HepG2 (cell line): Measurements from ENCODE around the gene PPY. TPM values are rescaled to one million over a fixed set of nuclear protein-coding genes. Genes with fewer than 3 reads are reported as not detected.

Experiments
- CTCF ChIP-seq: sonication (generic); formaldehyde crosslinking; IDR thresholded peaks from 2 replicates; pipeline ENCODE4 v1.5.0; 2020; ENCODE audit warnings: mild to moderate bottlenecking, missing genetic modification reagents, moderate library complexity
- GATAD2A ChIP-seq: IDR thresholded peaks from 2 replicates; pipeline ENCODE4 v1.6.1; 2016
- KDM2A ChIP-seq: sonication (generic); formaldehyde crosslinking; IDR thresholded peaks from 2 replicates; pipeline ENCODE4 v1.4.0; 2020; ENCODE audit warnings: low read depth, missing genetic modification reagents, borderline replicate concordance
- MAZ ChIP-seq, 2 experiments: sonication (generic) in 1 of 2; formaldehyde crosslinking in 1 of 2; IDR thresholded peaks; 2 replicates each; pipeline versions ENCODE4 v1.5.0 to v1.6.1; 2012 to 2020; ENCODE audit warnings: low read depth in 2 of 2, mild to moderate bottlenecking in 2 of 2, borderline replicate concordance in 1 of 2, improper control_type of control experiment in 1 of 2, low read length in 1 of 2, missing genetic modification reagents in 1 of 2, moderate library complexity in 1 of 2
- PHF8 ChIP-seq: sonication (generic); formaldehyde crosslinking; IDR thresholded peaks from 2 replicates; pipeline ENCODE4 v1.5.0; 2020; ENCODE audit warnings: missing genetic modification reagents
- RNF2 ChIP-seq: fragments of 450-650 bp; conservative IDR thresholded peaks from 2 replicates; pipeline ENCODE4 v1.6.1; 2016; ENCODE audit warnings: low read depth
- ZBTB40 ChIP-seq, 2 experiments: fragments of 450-650 bp in 1 of 2; sonication (generic) in 1 of 2; formaldehyde crosslinking in 1 of 2; IDR thresholded peaks; 2 replicates each; pipeline versions ENCODE4 v1.6.1 to v1.8.0; 2016 to 2022; ENCODE audit warnings: antibody characterized with exemption in 1 of 2, mild to moderate bottlenecking in 1 of 2, missing genetic modification reagents in 1 of 2
- ZNF83 ChIP-seq: sonication (generic); formaldehyde crosslinking; IDR thresholded peaks from 2 replicates; pipeline ENCODE4 v1.4.0; 2020; ENCODE audit warnings: missing genetic modification reagents, mild to moderate bottlenecking, borderline replicate concordance
- polyA plus RNA-seq, 8 experiments: library from polyadenylated mRNA; depleted of rRNA in 3 of 8; stranded (reverse) in 7 of 8; unstranded in 1 of 8; fragments of >200 nt; fragmentation: Illumina TruSeq in 4 of 8; extraction: Trizol in 4 of 8; gene quantifications; 2 replicates each; pipeline versions ENCODE4 v1.2.1 to v1.2.3, GENCODE V29; 2011 to 2016; ENCODE audit warnings: low read depth in 4 of 8, missing spikeins in 1 of 8, mixed read lengths in 1 of 8; ENCODE audit not compliant: insufficient read depth in 1 of 8
- total RNA-seq, 5 experiments: library from RNA; depleted of rRNA; stranded (reverse); fragments of >200 nt; fragmentation: Illumina TruSeq; extraction: Trizol; gene quantifications; 2 replicates each; pipeline ENCODE4 v1.2.3, GENCODE V29; 2016; ENCODE audit warnings: low read depth in 1 of 5
- TF ChIP-seq, protein P1 (sequence below): sonication (generic); formaldehyde crosslinking; IDR thresholded peaks from 2 replicates; pipeline ENCODE4 v1.5.1; 2020; ENCODE audit warnings: mild to moderate bottlenecking, missing genetic modification reagents, moderate library complexity
- TF ChIP-seq, protein P2 (sequence below), 2 experiments: sonication (generic) in 1 of 2; formaldehyde crosslinking in 1 of 2; IDR thresholded peaks; 2 replicates each; pipeline versions ENCODE4 v1.4.0 to v1.6.1; 2018 to 2020; ENCODE audit warnings: missing genetic modification reagents in 2 of 2, borderline replicate concordance in 1 of 2, low read depth in 1 of 2, mild to moderate bottlenecking in 1 of 2, missing biosample characterization in 1 of 2

Gene PPY
- total and polyA plus RNA-seq, 2 of the 13 experiments (the other 11 are each of a cell fraction or from before 2014, with no cell fraction given) = not detected

DNA sequence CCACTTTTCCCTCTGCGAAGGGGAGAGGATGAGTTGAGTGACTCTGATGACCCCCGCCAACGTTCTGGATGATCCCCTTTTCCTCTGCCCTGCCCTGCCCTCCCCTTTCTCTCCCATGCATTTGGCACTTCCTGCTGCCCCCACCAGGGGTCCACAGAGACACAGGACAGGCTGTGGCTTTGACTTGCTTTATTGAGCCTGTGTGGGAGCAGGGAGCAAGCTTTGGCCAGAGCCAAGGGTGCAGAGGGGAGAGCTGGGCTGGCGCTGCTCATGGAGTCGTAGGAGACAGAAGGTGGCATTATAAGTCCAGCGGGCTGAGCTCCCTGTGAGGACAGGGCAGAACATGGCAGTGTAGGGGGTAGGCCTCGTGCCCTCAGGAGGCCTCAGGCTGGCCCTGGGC lies 1.6 kb downstream of the PPY start (continued):
- TF ChIP-seq, protein P1, sequence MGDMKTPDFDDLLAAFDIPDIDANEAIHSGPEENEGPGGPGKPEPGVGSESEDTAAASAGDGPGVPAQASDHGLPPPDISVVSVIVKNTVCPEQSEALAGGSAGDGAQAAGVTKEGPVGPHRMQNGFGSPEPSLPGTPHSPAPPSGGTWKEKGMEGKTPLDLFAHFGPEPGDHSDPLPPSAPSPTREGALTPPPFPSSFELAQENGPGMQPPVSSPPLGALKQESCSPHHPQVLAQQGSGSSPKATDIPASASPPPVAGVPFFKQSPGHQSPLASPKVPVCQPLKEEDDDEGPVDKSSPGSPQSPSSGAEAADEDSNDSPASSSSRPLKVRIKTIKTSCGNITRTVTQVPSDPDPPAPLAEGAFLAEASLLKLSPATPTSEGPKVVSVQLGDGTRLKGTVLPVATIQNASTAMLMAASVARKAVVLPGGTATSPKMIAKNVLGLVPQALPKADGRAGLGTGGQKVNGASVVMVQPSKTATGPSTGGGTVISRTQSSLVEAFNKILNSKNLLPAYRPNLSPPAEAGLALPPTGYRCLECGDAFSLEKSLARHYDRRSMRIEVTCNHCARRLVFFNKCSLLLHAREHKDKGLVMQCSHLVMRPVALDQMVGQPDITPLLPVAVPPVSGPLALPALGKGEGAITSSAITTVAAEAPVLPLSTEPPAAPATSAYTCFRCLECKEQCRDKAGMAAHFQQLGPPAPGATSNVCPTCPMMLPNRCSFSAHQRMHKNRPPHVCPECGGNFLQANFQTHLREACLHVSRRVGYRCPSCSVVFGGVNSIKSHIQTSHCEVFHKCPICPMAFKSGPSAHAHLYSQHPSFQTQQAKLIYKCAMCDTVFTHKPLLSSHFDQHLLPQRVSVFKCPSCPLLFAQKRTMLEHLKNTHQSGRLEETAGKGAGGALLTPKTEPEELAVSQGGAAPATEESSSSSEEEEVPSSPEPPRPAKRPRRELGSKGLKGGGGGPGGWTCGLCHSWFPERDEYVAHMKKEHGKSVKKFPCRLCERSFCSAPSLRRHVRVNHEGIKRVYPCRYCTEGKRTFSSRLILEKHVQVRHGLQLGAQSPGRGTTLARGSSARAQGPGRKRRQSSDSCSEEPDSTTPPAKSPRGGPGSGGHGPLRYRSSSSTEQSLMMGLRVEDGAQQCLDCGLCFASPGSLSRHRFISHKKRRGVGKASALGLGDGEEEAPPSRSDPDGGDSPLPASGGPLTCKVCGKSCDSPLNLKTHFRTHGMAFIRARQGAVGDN = peak; percentile 50
- TF ChIP-seq RNF2 (0 out of 2 replicates have a peak, but pooled peaks have one; percentile 23), ZBTB40 (IDR thresholded peaks at IDR 0.05) (no peak), ZBTB40 (CRISPR knock-in tag; IDR thresholded peaks at IDR 0.05) (0 out of 2 replicates have a peak, but pooled peaks have one; percentile 45), KDM2A (CRISPR knock-in tag) (peak; percentile 57; the same call in 1 of the 2 replicates), ZNF83 (CRISPR knock-in tag) (0 out of 2 replicates have a peak, but pooled peaks have one; percentile 36), CTCF (CRISPR knock-in tag) (peak; percentile 93), MAZ (IDR thresholded peaks at IDR 0.05; ENCODE audit: borderline replicate concordance, low read depth, low read length) (no peak), MAZ (CRISPR knock-in tag; IDR thresholded peaks at IDR 0.05; ENCODE audit: low read depth) (peak; percentile 55; the same call in 1 of the 2 replicates), GATAD2A (CRISPR knock-in tag) (0 out of 2 replicates have a peak, but pooled peaks have one; percentile 33), PHF8 (CRISPR knock-in tag) (peak; percentile 36; the same call in 1 of the 2 replicates)
- TF ChIP-seq, protein P2, sequence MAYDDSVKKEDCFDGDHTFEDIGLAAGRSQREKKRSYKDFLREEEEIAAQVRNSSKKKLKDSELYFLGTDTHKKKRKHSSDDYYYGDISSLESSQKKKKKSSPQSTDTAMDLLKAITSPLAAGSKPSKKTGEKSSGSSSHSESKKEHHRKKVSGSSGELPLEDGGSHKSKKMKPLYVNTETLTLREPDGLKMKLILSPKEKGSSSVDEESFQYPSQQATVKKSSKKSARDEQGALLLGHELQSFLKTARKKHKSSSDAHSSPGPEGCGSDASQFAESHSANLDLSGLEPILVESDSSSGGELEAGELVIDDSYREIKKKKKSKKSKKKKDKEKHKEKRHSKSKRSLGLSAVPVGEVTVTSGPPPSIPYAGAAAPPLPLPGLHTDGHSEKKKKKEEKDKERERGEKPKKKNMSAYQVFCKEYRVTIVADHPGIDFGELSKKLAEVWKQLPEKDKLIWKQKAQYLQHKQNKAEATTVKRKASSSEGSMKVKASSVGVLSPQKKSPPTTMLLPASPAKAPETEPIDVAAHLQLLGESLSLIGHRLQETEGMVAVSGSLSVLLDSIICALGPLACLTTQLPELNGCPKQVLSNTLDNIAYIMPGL (CRISPR knock-in tag; IDR thresholded peaks at IDR 0.05; ENCODE audit: borderline replicate concordance in 1 of 2, low read depth in 1 of 2) = peak in 1 of 2 experiments; percentile 66; a peak in 2 of 4 replicates
